Ovary (tissue), 3 donors: ENCODE measurements around the gene ZMIZ1.

Experiments
- POLR2A ChIP-seq: fragments of 450-650 bp; IDR thresholded peaks from one replicate; pipeline ENCODE4 v1.6.1; 2017; ENCODE audit warnings: antibody characterized with exemption, mild to moderate bottlenecking, moderate library complexity
- TF ChIP-seq, protein P1 (sequence below), 3 donors: fragments of 450-650 bp in 2 of 3; fragments of 200-600 bp in 1 of 3; IDR thresholded peaks; one replicate each; pipeline versions ENCODE4 v1.5.1 to v1.8.0; 2016 to 2022; ENCODE audit warnings: antibody characterized with exemption in 3 of 3, mild to moderate bottlenecking in 1 of 3
- donor health status: DM: no; HTN: no; CAD: no.

DNA sequence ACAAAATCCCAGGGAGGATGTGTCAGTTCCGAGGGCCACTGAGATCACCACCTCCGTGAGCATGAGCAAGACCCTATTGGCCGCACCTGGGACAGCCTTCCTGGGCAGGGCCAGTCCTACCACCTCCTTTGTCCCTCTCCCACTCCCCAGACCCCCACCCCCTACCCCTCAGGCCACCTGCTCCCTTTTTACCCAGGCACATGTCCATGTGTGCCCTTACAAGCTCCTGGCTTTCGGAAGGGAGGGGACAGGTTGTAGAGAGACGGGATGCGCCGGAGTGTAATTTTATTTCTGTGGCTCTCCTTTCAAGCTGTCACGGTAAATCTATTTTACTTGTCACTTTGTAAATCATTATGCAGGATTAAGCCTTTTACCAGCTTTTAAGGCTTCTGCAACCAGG is 20.9 kb downstream of the ZMIZ1 start:
- TF ChIP-seq POLR2A = no peak
- TF ChIP-seq, protein P1, sequence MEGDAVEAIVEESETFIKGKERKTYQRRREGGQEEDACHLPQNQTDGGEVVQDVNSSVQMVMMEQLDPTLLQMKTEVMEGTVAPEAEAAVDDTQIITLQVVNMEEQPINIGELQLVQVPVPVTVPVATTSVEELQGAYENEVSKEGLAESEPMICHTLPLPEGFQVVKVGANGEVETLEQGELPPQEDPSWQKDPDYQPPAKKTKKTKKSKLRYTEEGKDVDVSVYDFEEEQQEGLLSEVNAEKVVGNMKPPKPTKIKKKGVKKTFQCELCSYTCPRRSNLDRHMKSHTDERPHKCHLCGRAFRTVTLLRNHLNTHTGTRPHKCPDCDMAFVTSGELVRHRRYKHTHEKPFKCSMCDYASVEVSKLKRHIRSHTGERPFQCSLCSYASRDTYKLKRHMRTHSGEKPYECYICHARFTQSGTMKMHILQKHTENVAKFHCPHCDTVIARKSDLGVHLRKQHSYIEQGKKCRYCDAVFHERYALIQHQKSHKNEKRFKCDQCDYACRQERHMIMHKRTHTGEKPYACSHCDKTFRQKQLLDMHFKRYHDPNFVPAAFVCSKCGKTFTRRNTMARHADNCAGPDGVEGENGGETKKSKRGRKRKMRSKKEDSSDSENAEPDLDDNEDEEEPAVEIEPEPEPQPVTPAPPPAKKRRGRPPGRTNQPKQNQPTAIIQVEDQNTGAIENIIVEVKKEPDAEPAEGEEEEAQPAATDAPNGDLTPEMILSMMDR (IDR thresholded peaks at IDR 0.05) = no peak
